ENCODE measurements around the gene SYTL3. TPM values are rescaled to one million over a fixed set of nuclear protein-coding genes. Genes with fewer than 3 reads are reported as not detected.

The SYTL3 gene
- total RNA-seq, 1 experiment from 2014 or later = 0.09 TPM

DNA sequence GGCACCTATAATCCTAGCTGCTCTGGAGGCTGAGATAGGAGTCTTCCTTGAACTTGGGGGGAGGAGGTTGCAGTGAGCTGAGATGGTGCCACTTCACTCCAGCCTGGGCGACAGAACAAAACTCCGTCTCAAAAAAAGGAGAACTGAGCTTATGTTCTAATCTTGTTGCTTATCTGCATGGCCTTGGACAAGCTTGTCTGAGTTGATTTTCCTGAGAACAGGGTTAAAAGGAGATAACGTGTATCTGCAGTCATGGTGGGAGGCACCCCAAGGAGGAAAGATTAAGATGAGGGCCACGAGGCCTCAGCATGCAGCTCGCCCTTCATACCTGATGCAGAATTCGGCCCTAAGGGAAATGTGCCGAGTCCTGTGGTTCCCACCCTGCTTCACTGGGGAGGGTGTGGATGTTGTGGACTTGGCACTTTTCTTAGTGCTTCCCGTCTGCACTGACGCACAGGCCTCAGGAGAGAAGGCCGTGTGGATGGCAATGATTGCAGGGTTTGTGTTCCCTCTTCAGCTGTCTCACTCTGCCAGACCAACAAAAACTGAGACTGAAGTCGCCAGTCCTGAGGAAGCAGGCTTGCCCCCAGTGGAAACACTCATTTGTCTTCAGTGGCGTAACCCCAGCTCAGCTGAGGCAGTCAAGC, 113.1 kb downstream of the SYTL3 start:
- no peaks in the 10 kb centered on the region for H3K9me3 Mint-ChIP-seq
- Histone ChIP-seq H3T11ph (ENCODE audit: low read length) (no peak overlapping the region), H3K4ac (ENCODE audit: low read depth, low read length) (no peak overlapping the region), H3K27ac (ENCODE audit: insufficient read length, low read depth, low read length) (no peak overlapping the region), H4K91ac (ENCODE audit: insufficient read length, low read depth, low read length) (no peak overlapping the region), H2AFZ (ENCODE audit: low read length) (no peak overlapping the region), H3K18ac (ENCODE audit: insufficient read length, low read depth, low read length) (no peak overlapping the region), H3K4me2 (ENCODE audit: insufficient read depth, insufficient read length, low read length) (no peak overlapping the region), H3K23ac (ENCODE audit: insufficient read length, low read depth, low read length) (no peak overlapping the region), H3K14ac (ENCODE audit: insufficient read depth, low read length) (no peak overlapping the region), H3K9me3 (ENCODE audit: control insufficient read depth, low read depth, low read length) (no peaks in the 10 kb centered on the region), H2BK12ac (ENCODE audit: insufficient read length, low read depth, low read length) (no peak overlapping the region), H3K4me1 (ENCODE audit: insufficient read depth, low read length) (peaks cover 3% of the 10 kb centered on the region; the same call in 1 of the 2 replicates), H3K56ac (ENCODE audit: insufficient read length, low read depth, low read length) (no peak overlapping the region), H4K5ac (ENCODE audit: insufficient read length, low read depth, low read length) (no peak overlapping the region), H3K27me3 (ENCODE audit: insufficient read depth, low read length) (no peaks in the 10 kb centered on the region), H2BK120ac (ENCODE audit: low read depth, low read length, poor library complexity, severe bottlenecking) (no peak overlapping the region), H3K79me1 (ENCODE audit: insufficient read depth, low read depth, low read length, poor library complexity, severe bottlenecking) (no peaks in the 10 kb centered on the region), H3K9ac (ENCODE audit: extremely low read depth, insufficient read length, low read length) (no peak overlapping the region), H3K23me2 (ENCODE audit: insufficient read length, low read depth, low read length, poor library complexity, severe bottlenecking) (no peaks in the 10 kb centered on the region), H4K20me1 (ENCODE audit: control insufficient read depth, insufficient read depth, insufficient read length) (no peaks in the 10 kb centered on the region), H4K8ac (replicated peaks; ENCODE audit: insufficient read length, low read depth, low read length) (no peak overlapping the region), H3K79me2 (ENCODE audit: insufficient read depth, low read length) (no peaks in the 10 kb centered on the region), H2AK5ac (ENCODE audit: insufficient read length, low read length) (no peak overlapping the region), H2BK5ac (ENCODE audit: insufficient read length, low read length) (no peak overlapping the region), H2BK15ac (ENCODE audit: low read depth, low read length) (no peak overlapping the region), H2BK20ac (ENCODE audit: low read depth, low read length, poor library complexity, severe bottlenecking) (no peak overlapping the region)
- peaks cover 23 to 40% (median 32%) of the 10 kb centered on the region in 3 experiments; a peak in 6 of 7 replicates for H3K36me3 Mint-ChIP-seq (ENCODE audit: insufficient read depth in 1 of 3, low read depth in 3 of 3)
- peaks cover 20 to 27% of the 10 kb centered on the region in 2 experiments for H3K4me1 Mint-ChIP-seq
- TF ChIP-seq, protein P1, sequence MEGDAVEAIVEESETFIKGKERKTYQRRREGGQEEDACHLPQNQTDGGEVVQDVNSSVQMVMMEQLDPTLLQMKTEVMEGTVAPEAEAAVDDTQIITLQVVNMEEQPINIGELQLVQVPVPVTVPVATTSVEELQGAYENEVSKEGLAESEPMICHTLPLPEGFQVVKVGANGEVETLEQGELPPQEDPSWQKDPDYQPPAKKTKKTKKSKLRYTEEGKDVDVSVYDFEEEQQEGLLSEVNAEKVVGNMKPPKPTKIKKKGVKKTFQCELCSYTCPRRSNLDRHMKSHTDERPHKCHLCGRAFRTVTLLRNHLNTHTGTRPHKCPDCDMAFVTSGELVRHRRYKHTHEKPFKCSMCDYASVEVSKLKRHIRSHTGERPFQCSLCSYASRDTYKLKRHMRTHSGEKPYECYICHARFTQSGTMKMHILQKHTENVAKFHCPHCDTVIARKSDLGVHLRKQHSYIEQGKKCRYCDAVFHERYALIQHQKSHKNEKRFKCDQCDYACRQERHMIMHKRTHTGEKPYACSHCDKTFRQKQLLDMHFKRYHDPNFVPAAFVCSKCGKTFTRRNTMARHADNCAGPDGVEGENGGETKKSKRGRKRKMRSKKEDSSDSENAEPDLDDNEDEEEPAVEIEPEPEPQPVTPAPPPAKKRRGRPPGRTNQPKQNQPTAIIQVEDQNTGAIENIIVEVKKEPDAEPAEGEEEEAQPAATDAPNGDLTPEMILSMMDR (conservative IDR thresholded peaks at IDR 0.05) = no peak
- H3K27ac Mint-ChIP-seq = peak overlapping the region in 2 of 3 experiments; percentile 42 to 86; a peak in 4 of 7 replicates
- no peak for DNase-seq
- H3K27me3 Mint-ChIP-seq (ENCODE audit: low read depth) = peaks cover 3% of the 10 kb centered on the region
- no peak overlapping the region for H3K4me3 Mint-ChIP-seq
- WGBS (ENCODE audit: extremely low coverage, insufficient read length, low lambda C conversion rate) = no CpG with 5 or more reads among the region's 12 CpGs

All from H9 (cell line).